HepG2 (cell line): ENCODE results near the gene SNRPF. TPM values are rescaled to one million over a fixed set of nuclear protein-coding genes. Genes with fewer than 3 reads are reported as not detected.
A peak's percentile ranks its signal among the peaks of the same experiment; 100 is the strongest.

Experiments
- HMG20A ChIP-seq: IDR thresholded peaks from 2 replicates; pipeline ENCODE4 v1.6.1; 2016; ENCODE audit warnings: borderline replicate concordance
- NR2F1 ChIP-seq, 2 experiments: fragments of 450-650 bp in 1 of 2; formaldehyde crosslinking in 1 of 2; IDR thresholded peaks; 2 replicates each; pipeline versions ENCODE4 v1.5.0 to v1.6.1; 2016 to 2020; ENCODE audit warnings: mild to moderate bottlenecking in 1 of 2, missing compliant biosample characterization in 1 of 2, missing genetic modification reagents in 1 of 2, moderate library complexity in 1 of 2
- REXO4 ChIP-seq: sonication (generic); formaldehyde crosslinking; IDR thresholded peaks from 2 replicates; pipeline ENCODE4 v1.8.0; 2022; ENCODE audit warnings: missing genetic modification reagents, mild to moderate bottlenecking, borderline replicate concordance
- SMAD1 ChIP-seq: sonication (generic); formaldehyde crosslinking; IDR thresholded peaks from 2 replicates; pipeline ENCODE4 v1.4.0; 2020; ENCODE audit warnings: missing genetic modification reagents, low read depth, mild to moderate bottlenecking, borderline replicate concordance
- SNRNP70 ChIP-seq: fragments of 200-400 bp; formaldehyde crosslinking; IDR thresholded peaks from 2 replicates; pipeline ENCODE4 v1.6.1; 2017; ENCODE audit warnings: mild to moderate bottlenecking, low read depth, low read length, moderate library complexity
- TRIM24 ChIP-seq: sonication (generic); formaldehyde crosslinking; IDR thresholded peaks from 2 replicates; pipeline ENCODE4 v1.8.0; 2022; ENCODE audit warnings: mild to moderate bottlenecking, missing genetic modification reagents
- XRCC5 ChIP-seq: fragments of 200-400 bp; formaldehyde crosslinking; optimal IDR thresholded peaks from 2 replicates; pipeline ENCODE3; 2017; ENCODE audit warnings: mild to moderate bottlenecking, low read length
- ZNF225 ChIP-seq: sonication (generic); formaldehyde crosslinking; IDR thresholded peaks from 2 replicates; pipeline ENCODE4 v1.4.0; 2020; ENCODE audit warnings: mild to moderate bottlenecking, missing genetic modification reagents
- ZNF703 ChIP-seq: sonication (generic); formaldehyde crosslinking; IDR thresholded peaks from 2 replicates; pipeline ENCODE4 v1.5.1; 2020; ENCODE audit warnings: missing genetic modification reagents, mild to moderate bottlenecking, moderate library complexity, borderline replicate concordance
- polyA plus RNA-seq, 8 experiments: library from polyadenylated mRNA; depleted of rRNA in 3 of 8; stranded (reverse) in 7 of 8; unstranded in 1 of 8; fragments of >200 nt; fragmentation: Illumina TruSeq in 4 of 8; extraction: Trizol in 4 of 8; gene quantifications; 2 replicates each; pipeline versions ENCODE4 v1.2.1 to v1.2.3, GENCODE V29; 2011 to 2016; ENCODE audit warnings: low read depth in 4 of 8, missing spikeins in 1 of 8, mixed read lengths in 1 of 8; ENCODE audit not compliant: insufficient read depth in 1 of 8
- total RNA-seq, 5 experiments: library from RNA; depleted of rRNA; stranded (reverse); fragments of >200 nt; fragmentation: Illumina TruSeq; extraction: Trizol; gene quantifications; 2 replicates each; pipeline ENCODE4 v1.2.3, GENCODE V29; 2016; ENCODE audit warnings: low read depth in 1 of 5
- TF ChIP-seq, protein P1 (sequence below): sonication (generic); formaldehyde crosslinking; conservative IDR thresholded peaks from 2 replicates; pipeline ENCODE4 v1.4.0; 2020; ENCODE audit warnings: mild to moderate bottlenecking, missing genetic modification reagents, moderate library complexity
- TF ChIP-seq, protein P2 (sequence below): IDR thresholded peaks from 2 replicates; pipeline ENCODE4 v1.6.1; 2016; ENCODE audit warnings: missing genetic modification reagents, missing compliant biosample characterization
- TF ChIP-seq, protein P3 (sequence below): IDR thresholded peaks from 2 replicates; pipeline ENCODE4 v1.4.0; 2020; ENCODE audit warnings: mild to moderate bottlenecking, missing genetic modification reagents
- TF ChIP-seq, protein P4 (sequence below): sonication (generic); formaldehyde crosslinking; conservative IDR thresholded peaks from 2 replicates; pipeline ENCODE4 v1.4.0; 2020; ENCODE audit warnings: missing genetic modification reagents
- TF ChIP-seq, protein P5 (sequence below): sonication (generic); formaldehyde crosslinking; IDR thresholded peaks from 2 replicates; pipeline ENCODE4 v1.5.1; 2020; ENCODE audit warnings: mild to moderate bottlenecking, missing genetic modification reagents, borderline replicate concordance

SNRPF gene
- total and polyA plus RNA-seq, 2 of the 13 experiments (the other 11 are each of a cell fraction or from before 2014, with no cell fraction given): 31.7 to 77.2 TPM

DNA sequence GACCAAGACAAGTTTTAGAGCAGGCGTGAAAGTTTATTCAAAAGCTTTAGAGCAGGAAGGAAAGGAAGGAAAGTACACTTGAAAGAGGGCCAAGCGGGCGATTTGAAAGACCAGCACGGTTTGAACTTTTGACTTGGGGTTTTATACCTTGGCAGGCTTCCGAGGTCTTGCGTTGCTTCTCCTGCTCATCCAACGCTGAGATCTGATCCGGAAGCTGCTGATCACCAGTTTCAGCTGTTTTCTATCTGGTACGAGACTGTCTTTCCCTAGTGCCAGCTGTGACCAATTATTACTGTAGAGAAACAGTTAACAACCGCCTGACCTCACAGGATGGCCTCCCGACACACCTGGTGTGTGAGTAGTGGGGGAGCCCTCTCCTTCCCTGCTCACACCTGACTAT lies 20.6 kb upstream of the SNRPF start (continued):
- TF ChIP-seq, protein P1, sequence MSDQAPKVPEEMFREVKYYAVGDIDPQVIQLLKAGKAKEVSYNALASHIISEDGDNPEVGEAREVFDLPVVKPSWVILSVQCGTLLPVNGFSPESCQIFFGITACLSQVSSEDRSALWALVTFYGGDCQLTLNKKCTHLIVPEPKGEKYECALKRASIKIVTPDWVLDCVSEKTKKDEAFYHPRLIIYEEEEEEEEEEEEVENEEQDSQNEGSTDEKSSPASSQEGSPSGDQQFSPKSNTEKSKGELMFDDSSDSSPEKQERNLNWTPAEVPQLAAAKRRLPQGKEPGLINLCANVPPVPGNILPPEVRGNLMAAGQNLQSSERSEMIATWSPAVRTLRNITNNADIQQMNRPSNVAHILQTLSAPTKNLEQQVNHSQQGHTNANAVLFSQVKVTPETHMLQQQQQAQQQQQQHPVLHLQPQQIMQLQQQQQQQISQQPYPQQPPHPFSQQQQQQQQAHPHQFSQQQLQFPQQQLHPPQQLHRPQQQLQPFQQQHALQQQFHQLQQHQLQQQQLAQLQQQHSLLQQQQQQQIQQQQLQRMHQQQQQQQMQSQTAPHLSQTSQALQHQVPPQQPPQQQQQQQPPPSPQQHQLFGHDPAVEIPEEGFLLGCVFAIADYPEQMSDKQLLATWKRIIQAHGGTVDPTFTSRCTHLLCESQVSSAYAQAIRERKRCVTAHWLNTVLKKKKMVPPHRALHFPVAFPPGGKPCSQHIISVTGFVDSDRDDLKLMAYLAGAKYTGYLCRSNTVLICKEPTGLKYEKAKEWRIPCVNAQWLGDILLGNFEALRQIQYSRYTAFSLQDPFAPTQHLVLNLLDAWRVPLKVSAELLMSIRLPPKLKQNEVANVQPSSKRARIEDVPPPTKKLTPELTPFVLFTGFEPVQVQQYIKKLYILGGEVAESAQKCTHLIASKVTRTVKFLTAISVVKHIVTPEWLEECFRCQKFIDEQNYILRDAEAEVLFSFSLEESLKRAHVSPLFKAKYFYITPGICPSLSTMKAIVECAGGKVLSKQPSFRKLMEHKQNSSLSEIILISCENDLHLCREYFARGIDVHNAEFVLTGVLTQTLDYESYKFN (CRISPR knock-in tag): 0 out of 2 replicates have a peak, but pooled peaks have one; percentile 33
- no peak for TF ChIP-seq ZNF225 (CRISPR knock-in tag)
- TF ChIP-seq, protein P2, sequence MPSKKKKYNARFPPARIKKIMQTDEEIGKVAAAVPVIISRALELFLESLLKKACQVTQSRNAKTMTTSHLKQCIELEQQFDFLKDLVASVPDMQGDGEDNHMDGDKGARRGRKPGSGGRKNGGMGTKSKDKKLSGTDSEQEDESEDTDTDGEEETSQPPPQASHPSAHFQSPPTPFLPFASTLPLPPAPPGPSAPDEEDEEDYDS (CRISPR knock-in tag): no peak
- no peak for TF ChIP-seq REXO4 (CRISPR knock-in tag)
- TF ChIP-seq HMG20A: peak; percentile 57; the same call in 1 of the 2 replicates
- TF ChIP-seq, protein P3, sequence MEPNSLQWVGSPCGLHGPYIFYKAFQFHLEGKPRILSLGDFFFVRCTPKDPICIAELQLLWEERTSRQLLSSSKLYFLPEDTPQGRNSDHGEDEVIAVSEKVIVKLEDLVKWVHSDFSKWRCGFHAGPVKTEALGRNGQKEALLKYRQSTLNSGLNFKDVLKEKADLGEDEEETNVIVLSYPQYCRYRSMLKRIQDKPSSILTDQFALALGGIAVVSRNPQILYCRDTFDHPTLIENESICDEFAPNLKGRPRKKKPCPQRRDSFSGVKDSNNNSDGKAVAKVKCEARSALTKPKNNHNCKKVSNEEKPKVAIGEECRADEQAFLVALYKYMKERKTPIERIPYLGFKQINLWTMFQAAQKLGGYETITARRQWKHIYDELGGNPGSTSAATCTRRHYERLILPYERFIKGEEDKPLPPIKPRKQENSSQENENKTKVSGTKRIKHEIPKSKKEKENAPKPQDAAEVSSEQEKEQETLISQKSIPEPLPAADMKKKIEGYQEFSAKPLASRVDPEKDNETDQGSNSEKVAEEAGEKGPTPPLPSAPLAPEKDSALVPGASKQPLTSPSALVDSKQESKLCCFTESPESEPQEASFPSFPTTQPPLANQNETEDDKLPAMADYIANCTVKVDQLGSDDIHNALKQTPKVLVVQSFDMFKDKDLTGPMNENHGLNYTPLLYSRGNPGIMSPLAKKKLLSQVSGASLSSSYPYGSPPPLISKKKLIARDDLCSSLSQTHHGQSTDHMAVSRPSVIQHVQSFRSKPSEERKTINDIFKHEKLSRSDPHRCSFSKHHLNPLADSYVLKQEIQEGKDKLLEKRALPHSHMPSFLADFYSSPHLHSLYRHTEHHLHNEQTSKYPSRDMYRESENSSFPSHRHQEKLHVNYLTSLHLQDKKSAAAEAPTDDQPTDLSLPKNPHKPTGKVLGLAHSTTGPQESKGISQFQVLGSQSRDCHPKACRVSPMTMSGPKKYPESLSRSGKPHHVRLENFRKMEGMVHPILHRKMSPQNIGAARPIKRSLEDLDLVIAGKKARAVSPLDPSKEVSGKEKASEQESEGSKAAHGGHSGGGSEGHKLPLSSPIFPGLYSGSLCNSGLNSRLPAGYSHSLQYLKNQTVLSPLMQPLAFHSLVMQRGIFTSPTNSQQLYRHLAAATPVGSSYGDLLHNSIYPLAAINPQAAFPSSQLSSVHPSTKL (CRISPR knock-in tag): peak; percentile 19; the same call in 1 of the 2 replicates
- TF ChIP-seq XRCC5: no peak
- TF ChIP-seq SNRNP70: no peak
- TF ChIP-seq, protein P4, sequence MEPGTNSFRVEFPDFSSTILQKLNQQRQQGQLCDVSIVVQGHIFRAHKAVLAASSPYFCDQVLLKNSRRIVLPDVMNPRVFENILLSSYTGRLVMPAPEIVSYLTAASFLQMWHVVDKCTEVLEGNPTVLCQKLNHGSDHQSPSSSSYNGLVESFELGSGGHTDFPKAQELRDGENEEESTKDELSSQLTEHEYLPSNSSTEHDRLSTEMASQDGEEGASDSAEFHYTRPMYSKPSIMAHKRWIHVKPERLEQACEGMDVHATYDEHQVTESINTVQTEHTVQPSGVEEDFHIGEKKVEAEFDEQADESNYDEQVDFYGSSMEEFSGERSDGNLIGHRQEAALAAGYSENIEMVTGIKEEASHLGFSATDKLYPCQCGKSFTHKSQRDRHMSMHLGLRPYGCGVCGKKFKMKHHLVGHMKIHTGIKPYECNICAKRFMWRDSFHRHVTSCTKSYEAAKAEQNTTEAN: no peak
- TF ChIP-seq ZNF703 (CRISPR knock-in tag): no peak
- TF ChIP-seq SMAD1: no peak
- no peak for TF ChIP-seq TRIM24 (CRISPR knock-in tag)
- TF ChIP-seq NR2F1 (CRISPR knock-in tag; IDR thresholded peaks at IDR 0.05): 0 out of 4 replicates have a peak, but pooled peaks of 1 of the 2 experiments have one; percentile 19
- TF ChIP-seq, protein P5, sequence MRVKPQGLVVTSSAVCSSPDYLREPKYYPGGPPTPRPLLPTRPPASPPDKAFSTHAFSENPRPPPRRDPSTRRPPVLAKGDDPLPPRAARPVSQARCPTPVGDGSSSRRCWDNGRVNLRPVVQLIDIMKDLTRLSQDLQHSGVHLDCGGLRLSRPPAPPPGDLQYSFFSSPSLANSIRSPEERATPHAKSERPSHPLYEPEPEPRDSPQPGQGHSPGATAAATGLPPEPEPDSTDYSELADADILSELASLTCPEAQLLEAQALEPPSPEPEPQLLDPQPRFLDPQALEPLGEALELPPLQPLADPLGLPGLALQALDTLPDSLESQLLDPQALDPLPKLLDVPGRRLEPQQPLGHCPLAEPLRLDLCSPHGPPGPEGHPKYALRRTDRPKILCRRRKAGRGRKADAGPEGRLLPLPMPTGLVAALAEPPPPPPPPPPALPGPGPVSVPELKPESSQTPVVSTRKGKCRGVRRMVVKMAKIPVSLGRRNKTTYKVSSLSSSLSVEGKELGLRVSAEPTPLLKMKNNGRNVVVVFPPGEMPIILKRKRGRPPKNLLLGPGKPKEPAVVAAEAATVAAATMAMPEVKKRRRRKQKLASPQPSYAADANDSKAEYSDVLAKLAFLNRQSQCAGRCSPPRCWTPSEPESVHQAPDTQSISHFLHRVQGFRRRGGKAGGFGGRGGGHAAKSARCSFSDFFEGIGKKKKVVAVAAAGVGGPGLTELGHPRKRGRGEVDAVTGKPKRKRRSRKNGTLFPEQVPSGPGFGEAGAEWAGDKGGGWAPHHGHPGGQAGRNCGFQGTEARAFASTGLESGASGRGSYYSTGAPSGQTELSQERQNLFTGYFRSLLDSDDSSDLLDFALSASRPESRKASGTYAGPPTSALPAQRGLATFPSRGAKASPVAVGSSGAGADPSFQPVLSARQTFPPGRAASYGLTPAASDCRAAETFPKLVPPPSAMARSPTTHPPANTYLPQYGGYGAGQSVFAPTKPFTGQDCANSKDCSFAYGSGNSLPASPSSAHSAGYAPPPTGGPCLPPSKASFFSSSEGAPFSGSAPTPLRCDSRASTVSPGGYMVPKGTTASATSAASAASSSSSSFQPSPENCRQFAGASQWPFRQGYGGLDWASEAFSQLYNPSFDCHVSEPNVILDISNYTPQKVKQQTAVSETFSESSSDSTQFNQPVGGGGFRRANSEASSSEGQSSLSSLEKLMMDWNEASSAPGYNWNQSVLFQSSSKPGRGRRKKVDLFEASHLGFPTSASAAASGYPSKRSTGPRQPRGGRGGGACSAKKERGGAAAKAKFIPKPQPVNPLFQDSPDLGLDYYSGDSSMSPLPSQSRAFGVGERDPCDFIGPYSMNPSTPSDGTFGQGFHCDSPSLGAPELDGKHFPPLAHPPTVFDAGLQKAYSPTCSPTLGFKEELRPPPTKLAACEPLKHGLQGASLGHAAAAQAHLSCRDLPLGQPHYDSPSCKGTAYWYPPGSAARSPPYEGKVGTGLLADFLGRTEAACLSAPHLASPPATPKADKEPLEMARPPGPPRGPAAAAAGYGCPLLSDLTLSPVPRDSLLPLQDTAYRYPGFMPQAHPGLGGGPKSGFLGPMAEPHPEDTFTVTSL (CRISPR knock-in tag): 0 out of 2 replicates have a peak, but pooled peaks have one; percentile 23
